GM19463 (cell line): ENCODE results near the gene YIPF7.

Source experiments
- ATAC-seq: cut with Tn5 transposase; IDR thresholded peaks from one replicate; pipeline ENCODE4 v1.9.1; 2021; ENCODE audit warnings: mild to moderate bottlenecking, moderate library complexity; ENCODE audit not compliant: unreplicated experiment

The YIPF7 gene

GRCh38 chr4:44623676-44624075 is 27.7 kb downstream of the YIPF7 start:
- no peak for ATAC-seq

DNA sequence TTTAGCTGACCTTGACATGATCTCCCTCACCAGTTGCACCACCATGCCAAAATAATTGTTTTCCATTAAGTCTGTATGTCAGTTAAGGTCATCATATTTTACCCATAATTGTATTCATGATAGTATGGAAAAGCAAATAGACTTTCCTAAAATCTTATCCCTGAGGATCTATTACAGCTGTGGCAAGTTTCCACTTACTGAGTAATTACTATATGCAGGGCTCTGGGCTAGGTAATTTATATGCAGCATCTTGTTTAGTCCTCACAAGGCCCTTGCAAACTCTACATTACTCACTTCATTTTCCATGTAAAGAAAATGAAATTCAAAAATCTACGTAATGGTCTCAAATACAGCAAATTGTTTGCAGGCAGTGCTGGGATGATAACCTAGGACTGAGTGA is 34.8 kb downstream of the YIPF7 start:
- ATAC-seq: no peak

- no peak for ATAC-seq
These were observed 68.0 kb downstream of the YIPF7 start for GRCh38 chr4:44583393-44583792.

DNA sequence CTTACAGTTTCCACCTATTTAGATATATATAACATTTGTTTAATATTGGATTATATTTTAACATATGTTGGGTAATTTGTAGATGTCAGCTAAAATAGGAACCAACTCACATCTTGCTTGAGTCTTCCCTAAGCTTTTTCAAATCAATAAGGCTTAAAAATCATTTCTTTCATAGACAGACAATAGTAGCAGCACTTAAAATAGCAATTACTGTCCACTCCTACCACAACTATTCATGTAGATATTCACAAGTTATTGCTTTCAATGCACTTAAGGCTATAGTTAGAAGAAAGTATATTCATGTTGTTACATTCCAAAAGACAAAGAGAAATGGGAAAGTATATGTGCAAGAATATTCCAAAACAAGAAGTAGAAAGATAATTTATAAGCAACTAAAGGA is 71.2 kb downstream of the YIPF7 start:
- no peak for ATAC-seq

DNA sequence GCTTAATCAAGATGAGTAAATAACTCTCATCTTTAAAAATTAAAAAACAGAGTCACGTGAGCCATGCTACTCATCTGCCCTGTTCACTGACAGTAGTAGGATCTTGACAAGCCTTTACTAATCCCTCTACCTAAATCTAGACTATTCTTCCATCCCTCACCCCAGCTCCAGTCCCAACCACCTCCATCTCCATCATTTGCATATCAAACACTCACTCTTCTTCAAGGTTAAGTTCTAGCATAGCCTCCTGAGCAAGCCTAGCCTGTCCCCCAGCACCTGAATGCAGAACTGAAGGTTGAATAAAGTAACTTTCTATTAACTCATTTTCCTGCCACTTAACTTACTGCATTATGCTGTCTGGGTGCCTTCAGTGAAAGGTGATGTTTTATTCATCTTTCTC is 72.5 kb downstream of the YIPF7 start:
- ATAC-seq: no peak
